Epithelial cell of esophagus (primary cell): Measurements from ENCODE around the gene CEP85L.

Experiments used
- DNase-seq: peaks from one replicate; pipeline ENCODE4 v3.0.0; 2010; ENCODE audit warnings: low read depth
- H3K4me3 ChIP-seq: 2 replicates; pipeline ENCODE4 v1.5.1; 2011; ENCODE audit warnings: mild to moderate bottlenecking, low read length, control low read depth
- CTCF ChIP-seq: IDR thresholded peaks from 2 replicates; pipeline ENCODE4 v1.5.1; 2011; ENCODE audit warnings: low read depth, mild to moderate bottlenecking, low read length, control low read depth, inconsistent platforms; ENCODE audit not compliant: insufficient read depth; ENCODE audit errors: missing control alignments

The CEP85L gene

DNA sequence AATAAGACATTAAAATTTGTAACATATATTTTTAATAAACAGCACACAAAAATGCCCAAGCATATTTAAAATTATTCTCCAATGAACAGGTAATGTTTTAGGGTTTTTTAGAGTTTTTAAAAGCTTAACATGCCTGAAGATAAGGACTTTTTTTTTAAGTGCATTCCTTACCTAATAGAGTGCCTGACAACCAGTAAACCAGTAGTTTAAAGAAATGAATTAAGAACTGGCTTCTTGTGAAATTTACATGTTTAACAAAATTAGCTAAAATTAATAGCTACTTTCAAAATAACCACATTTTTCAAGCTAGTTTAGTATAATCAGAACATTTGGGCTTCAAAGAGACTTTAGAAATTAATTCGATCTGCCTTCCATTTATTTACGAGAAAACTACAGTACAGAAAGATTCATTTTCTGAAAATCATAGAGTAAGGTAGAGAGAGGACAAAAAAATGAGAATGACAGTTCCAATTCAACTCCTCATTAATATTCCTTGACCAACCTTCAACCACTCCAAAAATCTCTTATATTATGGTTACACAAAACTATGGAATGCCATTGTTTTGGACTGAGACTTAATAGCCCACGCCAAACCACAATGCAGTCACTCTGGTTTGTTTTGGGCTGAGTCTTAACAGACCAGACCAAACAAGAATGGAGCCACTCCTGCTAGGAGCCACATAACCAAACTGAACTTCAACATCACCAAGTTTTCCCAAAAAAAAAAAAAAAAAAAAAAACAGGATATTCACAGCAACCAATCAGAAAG is 109.0 kb downstream of the CEP85L start:
- no peak for TF ChIP-seq CTCF
- no peak overlapping the region for H3K4me3 ChIP-seq
- peak; percentile 71 for DNase-seq

GRCh38 chr6:118537574-118537973 is 113.8 kb downstream of the CEP85L start:
- no peak overlapping the region for H3K4me3 ChIP-seq
- TF ChIP-seq CTCF: no peak
- DNase-seq: no peak

DNA sequence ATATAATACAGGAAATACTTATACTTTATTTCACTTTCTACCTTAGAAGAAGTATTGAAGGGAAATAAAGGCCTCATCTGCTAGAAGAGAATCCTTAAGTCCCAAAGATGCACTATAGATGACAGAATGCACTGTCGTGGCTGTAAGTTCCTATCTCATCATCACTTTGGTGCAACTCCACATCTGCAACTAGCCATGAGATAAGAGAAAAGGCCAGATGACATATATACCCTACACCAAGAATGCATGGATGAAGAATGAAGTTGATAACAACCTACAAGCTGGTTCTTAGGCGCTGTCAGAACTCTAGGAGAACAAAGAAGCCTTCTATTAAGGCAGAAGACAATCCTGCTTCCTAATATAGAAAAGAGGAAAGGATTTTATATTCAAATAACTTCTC is 114.9 kb downstream of the CEP85L start:
- no peak for DNase-seq
- H3K4me3 ChIP-seq: no peak overlapping the region
- no peak for TF ChIP-seq CTCF

DNA sequence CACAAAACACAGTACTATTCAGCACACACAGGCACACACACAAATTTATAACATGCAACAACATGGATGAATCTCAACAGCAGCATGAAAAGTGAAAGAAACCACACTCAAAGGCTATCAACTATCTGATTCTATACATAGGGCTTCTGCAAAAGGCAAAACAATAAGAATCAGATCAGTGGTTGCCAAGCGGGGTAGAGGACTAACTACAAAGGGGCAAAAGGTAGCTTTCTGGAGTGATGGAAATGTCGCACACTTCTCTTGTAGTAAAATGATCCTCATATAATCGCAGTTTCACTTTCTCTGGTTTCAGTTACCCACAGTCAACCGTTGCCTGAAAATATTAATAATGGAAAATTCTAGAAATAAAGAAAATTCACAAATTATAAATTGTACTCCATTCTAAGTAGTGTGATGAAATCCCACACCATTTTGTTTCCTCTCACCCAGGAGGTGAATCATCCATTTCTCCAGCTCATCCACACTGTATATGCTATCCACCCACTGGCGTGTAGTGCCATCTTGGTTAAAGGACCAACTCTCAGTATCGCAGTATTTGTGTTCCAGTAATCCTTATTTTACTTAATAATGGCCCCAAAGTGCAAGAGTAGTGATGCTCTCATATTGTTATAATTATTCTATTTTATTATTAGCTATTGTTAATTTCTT is 116.1 kb downstream of the CEP85L start:
- no peak for TF ChIP-seq CTCF
- no peak overlapping the region for H3K4me3 ChIP-seq

DNA sequence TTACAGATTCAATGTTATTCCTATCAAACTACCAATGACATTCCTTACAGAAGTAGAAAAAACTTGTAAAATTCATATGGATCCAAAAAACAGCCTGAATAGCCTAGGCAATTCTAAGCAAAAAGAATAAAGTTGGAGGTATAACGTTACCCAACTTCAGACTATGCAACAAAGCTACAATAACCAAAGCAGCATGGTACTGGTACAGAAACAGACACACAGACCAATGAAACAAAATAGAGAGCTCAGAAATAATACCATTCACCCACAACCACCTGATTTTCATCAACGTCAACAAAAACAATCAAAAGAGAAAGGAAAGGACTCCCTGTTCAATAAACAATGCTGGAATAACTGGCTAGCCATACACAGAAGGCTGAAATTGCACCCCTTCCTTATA is 120.4 kb downstream of the CEP85L start:
- TF ChIP-seq CTCF: no peak
- no peak for DNase-seq
- H3K4me3 ChIP-seq: no peak overlapping the region

More for the DNA sequence above, 116.1 kb downstream of the CEP85L start:
- DNase-seq: peak; percentile 11

- TF ChIP-seq CTCF: no peak
- DNase-seq: no peak
- H3K4me3 ChIP-seq: no peak overlapping the region
Measured at GRCh38 chr6:118529756-118530155, 121.6 kb downstream of the CEP85L start.
